ENCODE data around the gene ACTA1. TPM values are rescaled to one million over a fixed set of nuclear protein-coding genes. Genes with fewer than 3 reads are reported as not detected.
"Not testable (repeated sequence)": the region's sequence is repeated elsewhere in the genome, so short reads cannot be mapped to it uniquely, and the experiment has no call there.

ACTA1 gene
- total RNA-seq, 2 donors from 2014 or later = 2.4 TPM; not detected in 1

DNA sequence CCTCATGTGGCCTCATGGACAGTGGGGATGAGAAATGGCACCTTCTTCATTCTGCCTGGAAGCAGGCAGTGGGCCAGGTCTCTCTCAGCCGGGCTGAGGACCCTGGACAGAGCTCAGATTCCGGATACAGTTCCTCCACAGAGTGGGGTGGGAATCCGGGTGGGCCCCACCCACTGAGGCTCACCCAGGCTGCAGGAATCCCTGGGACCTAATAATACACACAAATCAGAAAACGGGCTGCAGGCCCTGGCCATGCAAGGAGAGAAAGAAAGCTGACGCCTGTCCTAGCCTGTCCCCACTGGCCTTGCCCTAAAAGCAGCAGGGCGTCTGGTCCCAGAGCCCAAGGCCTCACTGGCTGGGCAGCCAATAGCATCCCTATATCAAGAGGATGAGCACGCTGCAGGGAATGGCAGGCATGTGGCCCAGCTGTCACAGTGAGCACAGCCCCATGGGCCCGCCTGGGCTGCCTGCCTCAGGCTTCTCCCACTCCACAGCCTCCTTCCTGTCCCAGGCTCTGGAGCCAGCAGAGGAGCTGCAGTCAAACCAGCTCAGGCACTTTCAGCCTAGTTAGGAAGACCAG, 25.3 kb downstream of the ACTA1 start:
- Histone ChIP-seq H3K4me1 (peaks cover 9% of the 10 kb centered on the region), H3K9ac (ENCODE audit: low read depth in 2 of 2, low read length in 2 of 2) (no peak overlapping the region), H3K4me3 (no peak overlapping the region), H3K36me3 (no peaks in the 10 kb centered on the region), H3K9me3 (no peaks in the 10 kb centered on the region), H3K27ac (no peak overlapping the region), H3K27me3 (peaks cover 10% of the 10 kb centered on the region)
- TF ChIP-seq, protein P1, sequence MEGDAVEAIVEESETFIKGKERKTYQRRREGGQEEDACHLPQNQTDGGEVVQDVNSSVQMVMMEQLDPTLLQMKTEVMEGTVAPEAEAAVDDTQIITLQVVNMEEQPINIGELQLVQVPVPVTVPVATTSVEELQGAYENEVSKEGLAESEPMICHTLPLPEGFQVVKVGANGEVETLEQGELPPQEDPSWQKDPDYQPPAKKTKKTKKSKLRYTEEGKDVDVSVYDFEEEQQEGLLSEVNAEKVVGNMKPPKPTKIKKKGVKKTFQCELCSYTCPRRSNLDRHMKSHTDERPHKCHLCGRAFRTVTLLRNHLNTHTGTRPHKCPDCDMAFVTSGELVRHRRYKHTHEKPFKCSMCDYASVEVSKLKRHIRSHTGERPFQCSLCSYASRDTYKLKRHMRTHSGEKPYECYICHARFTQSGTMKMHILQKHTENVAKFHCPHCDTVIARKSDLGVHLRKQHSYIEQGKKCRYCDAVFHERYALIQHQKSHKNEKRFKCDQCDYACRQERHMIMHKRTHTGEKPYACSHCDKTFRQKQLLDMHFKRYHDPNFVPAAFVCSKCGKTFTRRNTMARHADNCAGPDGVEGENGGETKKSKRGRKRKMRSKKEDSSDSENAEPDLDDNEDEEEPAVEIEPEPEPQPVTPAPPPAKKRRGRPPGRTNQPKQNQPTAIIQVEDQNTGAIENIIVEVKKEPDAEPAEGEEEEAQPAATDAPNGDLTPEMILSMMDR (IDR thresholded peaks at IDR 0.05) = no peak
- intact Hi-C loops (cut with DNase I) = no loop called here
- DNase-seq = no peak

DNA sequence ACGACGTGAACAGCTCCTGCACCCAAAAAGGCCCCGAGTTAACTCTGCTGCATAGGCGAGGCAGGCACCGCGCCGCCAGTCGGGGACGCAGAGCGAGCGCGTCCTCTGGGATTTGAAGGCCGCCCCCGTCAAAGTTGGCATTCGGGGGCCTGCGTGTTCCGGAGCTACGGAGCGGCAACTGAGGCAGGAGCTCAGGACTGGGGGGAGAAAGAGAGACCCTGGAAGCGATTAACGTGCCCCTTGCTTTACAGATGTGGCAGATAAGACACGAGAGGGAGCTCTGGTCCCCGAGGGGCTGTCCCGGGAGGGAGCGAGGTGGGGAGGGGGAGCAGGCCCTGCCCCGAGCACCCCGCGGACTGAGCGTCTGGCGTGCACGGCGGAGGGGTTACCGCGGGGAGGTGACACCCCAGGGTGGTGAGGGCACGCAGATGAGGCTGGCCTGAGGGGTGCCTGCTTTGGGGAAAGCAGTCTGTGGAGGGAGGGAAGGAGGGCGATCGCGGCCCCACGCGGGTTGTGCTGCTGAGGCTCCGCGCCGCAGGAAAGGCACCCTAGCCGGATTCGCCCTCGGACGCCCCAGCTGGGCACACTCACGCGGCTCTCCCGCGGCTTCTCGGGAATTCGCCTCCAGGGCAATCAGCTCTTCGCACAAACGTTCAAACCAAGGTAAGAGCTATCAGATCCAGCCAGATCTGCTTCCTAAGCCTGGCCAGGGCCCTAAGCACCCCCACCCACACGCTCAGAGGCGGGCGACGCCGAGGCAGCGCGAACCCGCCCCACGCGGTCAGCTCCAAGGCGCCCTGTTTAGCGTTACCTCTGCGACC, 26.5 kb downstream of the ACTA1 start:
- Histone ChIP-seq H3K4me1 (peaks cover 9% of the 10 kb centered on the region), H3K4me3 (peak overlapping the region; percentile 12), H3K27me3 (peaks cover 10% of the 10 kb centered on the region), H3K36me3 (no peaks in the 10 kb centered on the region), H3K9me3 (no peaks in the 10 kb centered on the region), H3K27ac (no peak overlapping the region), H3K9ac (ENCODE audit: low read depth in 2 of 2, low read length in 2 of 2) (peak overlapping the region in 1 of 2 donors; percentile 37)
- TF ChIP-seq, protein P1 (IDR thresholded peaks at IDR 0.05) = no peak
- intact Hi-C loops (cut with DNase I) = no loop called here
- no peak for DNase-seq

GRCh38 chr1:229406798-229407197, 27.1 kb downstream of the ACTA1 start:
- intact Hi-C loops (cut with DNase I) = no loop called here
- Histone ChIP-seq H3K36me3 (no peaks in the 10 kb centered on the region), H3K9me3 (no peaks in the 10 kb centered on the region), H3K27me3 (peaks cover 10% of the 10 kb centered on the region), H3K27ac (no peak overlapping the region), H3K4me3 (no peak overlapping the region), H3K4me1 (peaks cover 9% of the 10 kb centered on the region), H3K9ac (ENCODE audit: low read depth in 2 of 2, low read length in 2 of 2) (no peak overlapping the region)
- DNase-seq = no peak
- TF ChIP-seq, protein P1 (IDR thresholded peaks at IDR 0.05) = no peak

- H3K9ac ChIP-seq (ENCODE audit: low read depth in 2 of 2, low read length in 2 of 2) = no peak overlapping the region
- TF ChIP-seq, protein P1 (IDR thresholded peaks at IDR 0.05) = no peak
- no peak overlapping the region for H3K27ac ChIP-seq
- H3K4me1 ChIP-seq = peaks cover 6% of the 10 kb centered on the region
- no peaks in the 10 kb centered on the region for H3K9me3 ChIP-seq
- intact Hi-C loops (cut with DNase I) = no loop called here
- no peak overlapping the region for H3K4me3 ChIP-seq
- H3K27me3 ChIP-seq = peaks cover 10% of the 10 kb centered on the region
- DNase-seq = no peak
- no peaks in the 10 kb centered on the region for H3K36me3 ChIP-seq
Observed at GRCh38 chr1:229403573-229403972, 30.3 kb downstream of the ACTA1 start.

GRCh38 chr1:229402993-229403392, 30.9 kb downstream of the ACTA1 start:
- no peak overlapping the region for H3K27ac ChIP-seq
- peaks cover 10% of the 10 kb centered on the region for H3K27me3 ChIP-seq
- DNase-seq = no peak
- no peak overlapping the region for H3K9ac ChIP-seq (ENCODE audit: low read depth in 2 of 2, low read length in 2 of 2)
- peaks cover 6% of the 10 kb centered on the region for H3K4me1 ChIP-seq
- intact Hi-C loops (cut with DNase I) = no loop called here
- TF ChIP-seq, protein P1 (IDR thresholded peaks at IDR 0.05) = no peak
- no peak overlapping the region for H3K4me3 ChIP-seq
- H3K36me3 ChIP-seq = no peaks in the 10 kb centered on the region
- no peaks in the 10 kb centered on the region for H3K9me3 ChIP-seq

GRCh38 chr1:229402329-229402728, 31.6 kb downstream of the ACTA1 start:
- H3K4me3 ChIP-seq; H3K36me3 ChIP-seq; H3K27me3 ChIP-seq; intact Hi-C loops (cut with DNase I); H3K9me3 ChIP-seq; H3K27ac ChIP-seq; H3K9ac ChIP-seq (ENCODE audit: low read depth in 2 of 2, low read length in 2 of 2); DNase-seq; H3K4me1 ChIP-seq: not testable (repeated sequence)

Data from colonic mucosa (tissue), 4 donors.